GM18499 (cell line): ENCODE measurements around the gene SNCB.
"Not testable (repeated sequence)": the region's sequence is repeated elsewhere in the genome, so short reads cannot be mapped to it uniquely, and the experiment has no call there.

ENCODE experiments used
- ATAC-seq: cut with Tn5 transposase; IDR thresholded peaks from one replicate; pipeline ENCODE4 v1.9.1; 2021; ENCODE audit warnings: moderate number of reproducible peaks; ENCODE audit not compliant: insufficient read depth, unreplicated experiment

The SNCB gene

DNA sequence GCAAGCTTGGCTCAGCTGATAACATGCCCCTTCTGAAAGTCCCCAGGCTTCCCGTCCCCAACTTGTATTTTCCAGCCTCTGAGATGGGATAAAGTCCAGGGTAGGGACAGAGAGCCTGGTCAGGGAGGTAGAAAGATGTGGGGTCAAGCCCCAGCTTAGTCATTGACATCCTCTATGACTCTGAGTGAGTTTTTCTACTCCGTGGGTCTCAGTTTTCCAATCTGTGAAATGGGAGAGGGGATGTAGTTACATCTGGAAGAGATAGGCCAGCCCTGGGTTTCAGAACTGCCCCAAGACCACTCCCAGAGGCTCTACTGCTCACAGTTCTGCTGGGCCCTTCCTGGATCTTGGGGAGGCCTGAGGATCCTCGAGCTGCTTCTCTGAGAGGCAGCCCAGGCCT, 23.5 kb downstream of the SNCB start:
- ATAC-seq, result no peak

DNA sequence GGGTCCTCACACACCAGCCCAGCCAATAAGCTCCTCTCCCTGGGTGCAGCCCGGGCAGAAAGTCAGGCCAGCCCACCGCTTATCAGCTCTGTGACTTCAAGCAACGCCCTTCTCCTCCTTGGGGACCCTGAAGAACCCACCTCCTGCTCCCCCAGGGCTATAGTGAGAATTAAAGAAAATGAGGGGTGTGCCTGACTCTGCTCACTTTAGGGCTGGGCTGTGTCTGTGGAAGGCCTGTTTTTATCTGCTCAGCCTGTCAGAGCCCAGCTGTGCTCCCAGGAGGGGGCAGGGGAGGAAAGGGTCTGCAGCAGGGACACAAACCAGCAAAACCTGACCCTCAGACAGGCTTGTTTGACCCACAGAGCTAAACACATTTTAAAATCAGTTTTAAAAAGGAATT, 24.3 kb downstream of the SNCB start:
- no peak for ATAC-seq

DNA sequence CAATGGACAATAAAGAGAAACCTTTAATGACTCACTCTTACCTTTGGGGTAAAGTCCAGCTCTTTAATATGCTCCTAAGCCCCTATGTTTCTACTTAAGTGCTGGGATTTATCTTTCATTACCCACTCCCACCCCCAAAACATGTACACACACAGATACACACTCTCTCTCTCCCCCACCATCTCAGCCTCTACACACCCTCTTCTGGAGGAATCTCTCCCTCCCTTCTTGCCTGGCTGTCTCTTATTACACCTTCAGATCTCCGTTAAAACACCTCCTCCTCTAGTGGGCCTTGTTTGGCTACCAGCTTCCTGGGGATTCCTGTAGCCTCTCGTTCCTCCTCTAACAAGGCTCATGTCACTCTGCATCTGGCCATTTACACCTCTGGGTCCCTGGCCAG, 27.2 kb downstream of the SNCB start:
- ATAC-seq, result no peak

DNA sequence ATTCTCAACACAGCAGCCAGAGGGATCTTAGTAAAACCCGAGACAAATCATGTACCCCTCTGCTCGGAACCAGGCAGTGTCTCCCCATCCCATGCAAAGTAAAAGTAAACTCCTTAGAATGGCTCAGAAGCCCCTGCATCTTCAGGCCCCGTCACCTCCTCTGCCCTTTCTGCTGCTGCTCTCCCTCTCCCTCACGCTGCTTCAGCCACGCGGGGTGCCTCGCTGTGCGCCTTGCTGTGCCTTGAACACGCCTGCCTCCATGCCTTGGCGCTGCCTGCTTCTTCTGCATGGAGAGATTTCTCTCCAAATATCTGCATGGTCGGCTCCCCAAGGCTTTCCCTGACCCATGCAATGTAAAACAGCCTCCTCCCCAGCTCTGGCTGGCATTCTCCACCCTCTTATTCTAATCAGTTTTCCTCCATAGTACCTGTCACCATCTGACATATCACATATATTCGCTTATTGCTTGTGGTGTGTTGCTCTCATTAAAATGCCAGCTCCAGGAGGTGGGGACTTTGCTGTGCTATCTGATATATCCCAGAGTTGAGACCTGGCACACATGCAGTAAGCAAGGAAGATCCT, 28.3 kb downstream of the SNCB start:
- ATAC-seq, result no peak

DNA sequence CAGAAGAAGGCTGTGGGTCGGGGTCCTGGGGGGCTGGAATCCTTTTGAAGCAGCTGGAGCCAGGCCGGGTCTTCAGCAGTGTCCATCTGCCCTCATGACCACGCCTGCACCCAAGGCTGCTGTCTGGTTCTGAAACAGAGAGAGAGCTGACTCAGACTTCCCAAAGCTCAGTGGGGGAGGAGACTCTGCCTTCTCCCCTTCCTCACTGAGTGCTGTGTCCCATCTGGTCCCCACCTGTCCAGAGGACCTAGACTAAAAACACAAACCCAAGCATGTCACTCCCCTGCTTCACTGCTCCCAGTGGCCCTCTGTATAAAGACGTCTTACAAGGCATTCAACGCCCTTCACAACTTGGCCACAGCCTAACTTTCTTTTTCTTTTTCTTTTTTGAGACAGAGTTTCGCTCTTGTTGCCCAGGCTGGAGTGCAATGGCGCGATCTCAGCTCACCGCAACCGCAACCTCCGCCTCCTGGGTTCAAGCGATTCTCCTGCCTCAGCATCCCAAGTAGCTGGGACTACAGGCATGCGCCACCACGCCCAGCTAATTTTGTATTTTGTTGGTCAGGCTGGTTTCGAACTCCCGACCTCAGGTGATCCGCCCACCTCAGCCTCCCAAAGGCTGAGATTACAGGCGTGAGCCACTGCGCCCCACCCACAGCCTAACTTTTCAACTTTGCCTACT, 30.4 kb downstream of the SNCB start:
- not testable (repeated sequence) for ATAC-seq

DNA sequence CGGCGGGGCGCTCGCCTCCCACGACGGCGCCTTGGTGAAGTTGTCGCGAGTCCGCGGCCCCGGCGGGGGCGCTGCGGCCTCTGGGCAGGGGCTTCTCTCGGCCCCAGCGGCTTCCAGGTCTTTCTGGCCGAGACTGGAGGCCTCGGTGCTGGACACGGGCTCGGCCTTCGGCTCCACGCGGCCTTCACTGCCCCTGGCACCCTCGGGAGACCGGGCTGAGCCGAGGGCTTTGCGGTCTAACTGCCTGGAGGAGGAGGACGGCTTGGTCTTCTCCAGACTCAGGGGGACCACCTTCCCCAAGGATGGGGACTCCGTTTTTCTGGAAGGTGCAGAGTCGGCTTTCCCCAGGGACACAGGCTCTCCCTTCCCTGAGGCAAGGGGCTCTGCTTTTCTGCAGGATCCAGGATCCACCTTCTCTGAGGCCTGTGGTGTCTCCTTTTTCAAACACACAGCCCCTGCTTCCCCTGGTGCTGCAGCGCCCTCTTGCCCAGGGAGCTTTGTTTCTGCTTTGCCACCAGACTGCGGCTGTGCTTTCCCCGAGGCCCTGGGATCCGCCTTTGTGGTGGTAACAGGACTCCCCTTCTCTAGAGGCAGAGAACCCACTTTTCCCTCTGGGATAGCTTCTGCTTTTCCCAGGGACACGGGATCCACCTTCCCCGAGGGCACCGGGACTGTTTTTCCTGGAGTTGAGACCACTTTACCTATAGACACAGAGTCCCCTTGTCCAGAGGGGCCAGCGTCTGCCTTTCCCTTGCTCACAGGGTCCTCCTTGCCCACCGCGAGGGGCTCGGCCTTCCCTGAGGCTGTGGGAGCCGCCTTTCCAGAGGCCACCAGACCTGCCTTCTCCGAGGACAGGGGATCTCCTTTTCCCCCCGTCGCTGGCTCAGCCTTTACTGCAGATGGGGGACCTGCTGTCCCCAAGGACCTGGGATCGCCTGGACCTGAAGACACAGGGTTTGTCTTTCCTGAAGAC, 32.6 kb downstream of the SNCB start:
- ATAC-seq, result no peak

DNA sequence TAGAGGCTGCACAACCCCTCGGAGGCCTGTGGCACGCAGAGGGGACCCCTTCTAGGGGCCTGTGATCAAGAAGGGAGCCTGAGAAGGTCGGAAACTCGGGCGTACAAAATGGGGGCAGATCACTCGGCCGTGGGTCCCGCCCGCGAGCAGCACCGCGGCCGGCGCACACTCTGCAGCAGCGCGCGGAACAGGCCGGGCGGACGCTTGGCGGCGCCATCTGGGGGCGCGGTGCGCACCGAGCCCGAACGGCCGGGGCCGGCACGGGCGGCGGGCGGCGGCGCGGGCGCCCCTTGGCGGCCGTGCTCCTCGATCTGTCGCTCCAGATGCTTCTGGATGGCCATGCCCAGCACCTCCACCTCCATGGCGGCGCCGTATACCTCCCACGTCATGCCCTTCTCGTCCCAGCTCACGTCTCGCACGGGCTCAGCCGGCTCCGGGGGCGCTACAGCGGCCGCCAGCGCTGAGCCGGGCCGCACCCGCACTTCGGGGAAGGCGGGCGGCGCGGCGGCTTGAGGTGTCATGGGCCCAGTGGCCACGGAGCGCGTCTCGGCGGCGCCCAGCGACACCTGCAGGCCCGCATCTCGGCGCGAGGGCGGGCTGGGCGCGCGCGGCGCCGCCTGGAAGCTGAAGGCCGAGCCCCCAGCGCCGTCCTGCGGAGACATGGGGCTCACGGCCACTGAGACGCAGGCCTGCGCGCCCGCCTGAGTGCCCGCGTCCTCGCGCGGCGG, 33.5 kb downstream of the SNCB start:
- ATAC-seq, result no peak

DNA sequence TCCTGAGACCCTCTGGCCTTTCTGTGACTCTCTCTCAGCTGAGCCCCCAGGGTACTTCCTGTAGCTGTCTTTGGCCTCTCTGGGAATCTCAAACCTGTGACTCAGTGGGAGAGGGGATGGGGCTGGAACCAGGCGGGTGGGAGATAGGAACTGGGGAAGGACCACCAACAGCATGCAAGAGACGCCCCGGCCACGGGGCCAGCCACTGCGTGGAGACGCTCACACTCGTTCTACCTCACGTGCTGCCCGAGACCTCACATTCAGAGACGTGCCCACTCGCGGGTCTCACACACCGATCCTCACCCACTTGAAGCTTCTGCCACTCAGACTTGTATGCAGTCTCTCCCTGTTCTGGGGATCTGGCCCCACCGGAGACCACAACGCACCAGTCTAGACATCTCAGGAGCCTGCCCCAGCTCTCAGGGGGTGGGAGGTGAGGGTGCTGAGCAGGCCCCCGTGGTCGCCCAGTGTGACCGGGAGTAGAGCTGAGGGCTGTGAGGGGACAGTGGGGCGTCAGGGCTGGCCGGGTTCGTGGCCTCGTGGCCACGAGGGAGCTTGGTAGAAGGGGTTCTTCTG, 34.2 kb downstream of the SNCB start:
- ATAC-seq, result no peak

DNA sequence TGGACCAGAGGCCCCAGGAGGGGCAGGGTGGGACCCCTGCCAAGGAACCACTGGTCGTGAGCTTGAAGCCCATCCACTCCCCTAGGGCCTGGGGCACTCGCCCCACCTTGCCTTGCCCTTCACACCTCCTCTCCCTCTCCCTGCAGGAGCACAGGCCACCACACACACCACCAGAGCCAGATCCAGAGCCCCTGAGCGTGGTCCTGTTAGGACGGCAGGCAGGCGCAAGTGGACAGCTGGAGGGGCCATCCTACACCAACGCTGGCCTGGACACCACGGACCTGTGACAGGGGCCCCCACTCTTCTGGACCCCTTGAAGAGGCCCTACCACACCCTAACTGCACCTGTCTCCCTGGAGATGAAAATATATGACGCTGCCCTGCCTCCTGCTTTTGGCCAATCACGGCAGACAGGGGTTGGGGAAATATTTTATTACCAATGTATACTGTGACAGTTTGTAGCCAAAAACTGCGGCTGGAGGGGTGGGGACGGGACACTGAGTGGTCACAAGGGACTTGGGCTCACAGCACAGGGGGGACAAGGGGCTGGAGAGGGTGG, 34.9 kb downstream of the SNCB start:
- ATAC-seq, result no peak

DNA sequence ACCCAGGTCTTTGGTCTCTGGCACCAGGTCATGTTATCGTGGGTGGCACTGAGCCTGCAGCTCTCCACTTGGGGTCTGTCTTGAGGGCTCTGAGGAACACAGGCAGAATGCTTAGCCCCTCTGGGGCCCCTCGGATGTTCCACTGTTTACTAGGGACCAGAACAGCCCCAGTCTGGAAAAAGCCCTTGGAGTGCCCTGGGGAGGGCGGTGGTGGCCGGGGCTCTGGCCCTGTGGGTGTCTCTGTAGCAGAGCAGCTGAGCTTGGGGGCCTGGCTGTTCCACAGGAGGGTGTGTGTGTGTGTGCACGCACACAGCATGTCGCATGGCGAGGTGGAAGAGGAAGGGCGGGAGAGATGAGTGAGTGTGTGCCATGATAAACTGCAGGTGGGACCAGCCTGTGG, 35.8 kb downstream of the SNCB start:
- ATAC-seq, result no peak

DNA sequence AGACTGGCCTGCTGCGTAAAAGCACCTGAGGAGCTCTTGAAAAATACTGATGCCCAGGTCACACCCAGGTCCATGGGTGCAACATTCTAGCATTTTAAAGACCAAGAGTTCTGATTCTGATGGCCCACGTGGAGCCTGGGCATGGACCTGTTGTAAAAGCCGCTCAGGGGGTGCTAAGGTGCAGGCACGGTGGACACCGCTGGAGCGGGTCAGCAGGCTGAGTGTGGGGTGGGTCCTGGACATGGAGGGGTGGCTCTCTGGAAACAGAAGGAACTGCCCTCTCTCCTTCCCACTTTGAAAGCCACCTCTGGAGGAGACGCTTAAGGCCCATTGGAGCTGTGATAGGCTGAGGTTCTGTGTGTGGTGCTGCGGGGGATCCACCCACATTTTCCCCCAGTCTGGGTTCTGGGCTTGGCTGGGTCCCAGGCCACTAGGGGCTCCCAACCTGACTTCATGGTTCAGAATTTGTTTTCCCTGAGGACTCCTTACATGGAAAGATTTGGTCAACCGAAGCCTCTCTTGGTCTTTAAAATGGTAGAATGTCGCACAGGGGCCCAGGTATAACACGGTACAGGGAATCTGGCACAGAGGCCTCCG, 37.0 kb downstream of the SNCB start:
- no peak for ATAC-seq

DNA sequence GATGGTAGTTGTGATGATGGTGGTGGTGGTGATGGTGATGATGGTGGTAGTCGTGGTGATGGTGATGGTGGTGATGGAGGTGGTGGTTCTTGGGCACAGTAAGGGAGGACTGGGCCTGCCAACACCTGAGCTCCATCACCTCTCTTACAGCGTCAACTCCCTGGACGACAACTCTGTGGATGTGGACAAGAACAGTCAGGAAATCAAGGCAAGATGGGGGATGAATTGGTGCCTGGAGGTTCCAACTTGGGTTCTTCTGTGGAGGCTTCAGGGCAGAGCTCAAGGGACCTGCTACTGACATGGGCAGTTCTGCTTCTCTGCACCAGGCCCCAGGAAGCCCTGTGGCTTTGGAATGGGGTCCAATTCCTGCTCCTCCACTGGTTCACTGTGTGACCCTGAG, 37.8 kb downstream of the SNCB start:
- ATAC-seq, result no peak

DNA sequence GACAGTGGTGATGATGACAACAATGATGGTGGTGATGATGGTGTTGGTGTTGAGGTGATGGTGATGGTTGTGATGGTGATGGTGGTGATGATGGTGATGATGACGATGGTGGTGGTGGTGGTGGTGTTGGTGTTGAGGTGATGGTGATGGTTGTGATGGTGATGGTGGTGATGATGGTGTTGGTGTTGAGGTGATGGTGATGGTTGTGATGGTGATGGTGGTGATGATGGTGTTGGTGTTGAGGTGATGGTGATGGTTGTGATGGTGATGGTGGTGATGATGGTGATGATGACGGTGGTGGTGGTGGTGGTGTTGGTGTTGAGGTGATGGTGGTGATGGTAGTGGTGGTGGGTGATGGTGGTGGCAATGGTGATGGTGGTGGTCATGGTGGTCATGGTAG, 38.7 kb downstream of the SNCB start:
- not testable (repeated sequence) for ATAC-seq

DNA sequence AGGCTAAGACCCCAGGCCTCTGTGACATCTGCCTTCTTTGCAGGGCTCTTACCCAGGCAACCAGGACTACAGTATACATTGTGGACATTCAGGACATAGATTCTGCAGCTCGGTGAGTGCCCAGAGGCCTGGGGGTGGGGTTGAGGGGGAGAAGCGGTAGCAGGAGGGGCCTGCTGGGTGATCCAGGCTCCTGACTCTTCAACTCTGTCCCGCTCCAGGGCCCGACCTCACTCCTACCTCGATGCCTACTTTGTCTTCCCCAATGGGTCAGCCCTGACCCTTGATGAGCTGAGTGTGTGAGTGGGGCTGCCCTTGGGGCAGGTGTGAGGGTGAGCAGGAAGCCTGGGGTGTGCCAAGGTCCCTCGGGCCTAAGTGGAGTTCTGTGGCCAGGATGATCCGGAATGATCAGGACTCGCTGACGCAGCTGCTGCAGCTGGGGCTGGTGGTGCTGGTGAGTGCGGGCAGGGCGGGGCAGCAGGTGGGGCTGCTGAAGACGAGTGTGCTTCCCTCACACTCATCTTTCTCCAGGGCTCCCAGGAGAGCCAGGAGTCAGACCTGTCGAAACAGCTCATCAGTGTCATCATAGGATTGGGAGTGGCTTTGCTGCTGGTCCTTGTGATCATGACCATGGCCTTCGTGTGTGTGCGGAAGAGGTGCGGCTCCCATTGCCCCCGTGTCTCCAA, 40.2 kb downstream of the SNCB start:
- no peak for ATAC-seq

DNA sequence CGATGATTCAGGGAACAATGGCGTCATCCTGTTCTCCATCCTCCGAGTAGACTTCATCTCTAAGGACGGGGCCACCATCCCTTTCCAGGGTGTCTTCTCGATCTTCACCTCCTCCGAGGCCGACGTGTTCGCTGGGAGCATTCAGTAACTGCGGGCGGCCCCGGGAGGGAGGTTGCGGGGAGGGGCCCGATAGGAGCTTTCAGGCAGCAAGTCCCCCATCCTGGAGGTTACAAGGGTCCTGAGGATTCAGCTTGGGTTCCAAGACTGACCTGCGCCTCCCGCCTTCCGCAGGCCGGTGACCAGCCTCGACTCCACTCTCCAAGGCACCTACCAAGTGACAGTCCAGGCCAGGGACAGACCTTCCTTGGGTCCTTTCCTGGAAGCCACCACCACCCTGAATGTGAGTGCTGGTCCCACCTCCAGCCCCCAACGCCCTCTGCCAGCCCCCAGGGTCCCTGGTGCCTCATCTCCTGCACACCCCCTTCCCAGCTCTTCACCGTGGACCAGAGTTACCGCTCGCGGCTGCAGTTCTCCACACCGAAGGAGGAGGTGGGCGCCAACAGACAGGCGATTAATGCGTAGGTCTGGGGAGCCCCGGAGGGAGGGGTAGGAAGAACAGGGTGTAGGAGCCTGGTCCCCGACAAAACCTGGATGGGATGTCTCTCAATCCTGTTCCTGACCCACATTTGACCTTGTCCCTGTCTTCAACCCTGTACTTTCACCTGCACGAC, 41.1 kb downstream of the SNCB start:
- no peak for ATAC-seq

DNA sequence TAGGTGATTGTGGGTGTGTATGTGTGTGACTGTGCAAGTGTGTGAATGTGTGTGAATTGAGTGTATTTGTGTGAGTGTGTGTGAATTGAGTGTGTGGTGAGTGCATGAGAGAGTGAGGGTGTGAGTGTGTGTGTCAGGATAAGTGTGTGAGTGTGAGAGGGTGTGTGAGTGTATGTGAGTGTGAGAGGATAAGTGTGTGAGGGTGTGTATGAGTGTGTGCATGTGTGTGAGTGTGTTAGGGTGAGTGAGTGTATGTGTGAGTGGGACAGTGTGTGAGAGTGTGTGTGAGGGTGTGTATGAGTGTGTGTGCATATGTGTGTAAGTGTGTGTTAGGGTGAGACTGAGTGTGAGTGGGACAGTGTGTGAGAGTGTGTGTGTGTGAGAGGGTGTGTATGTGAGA, 42.0 kb downstream of the SNCB start:
- ATAC-seq, result no peak

DNA sequence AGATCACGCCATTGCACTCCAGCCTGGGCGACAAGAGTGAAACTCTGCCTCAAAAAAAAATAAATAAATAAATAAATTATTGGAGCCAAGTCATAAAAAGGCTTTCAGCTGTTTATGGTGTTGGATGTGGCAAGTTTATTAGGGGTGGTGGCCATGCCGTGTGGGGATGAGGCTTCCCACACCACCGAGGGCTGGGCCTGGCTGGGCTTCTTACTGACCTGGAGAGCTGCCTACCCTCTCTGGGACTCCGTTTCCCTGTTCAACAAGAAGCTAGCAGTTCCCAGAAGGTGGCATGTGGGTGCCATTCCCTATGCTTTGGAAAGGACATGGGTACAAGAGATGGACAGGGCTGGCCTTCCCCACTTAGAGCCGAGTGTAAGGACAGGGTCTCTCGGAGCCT, 42.9 kb downstream of the SNCB start:
- ATAC-seq, result no peak

DNA sequence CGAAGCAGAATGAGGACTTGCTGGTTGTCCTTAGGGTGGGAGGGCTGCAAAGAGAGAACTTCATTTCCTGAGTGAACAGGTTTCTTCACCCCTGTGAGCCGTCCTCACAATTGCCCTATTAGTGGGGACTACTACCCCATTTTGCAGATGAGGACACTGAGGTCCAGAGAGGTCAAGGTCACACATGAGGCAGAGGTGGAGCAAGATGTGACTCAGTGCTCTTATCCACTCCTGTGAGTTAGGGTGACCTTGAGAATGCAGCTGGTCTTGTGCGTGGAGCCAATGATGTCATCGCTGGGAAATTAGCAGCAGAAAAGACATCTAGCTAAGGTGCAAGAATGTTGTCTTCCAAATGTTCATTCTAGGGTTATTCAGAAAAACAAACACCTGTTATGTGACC, 47.3 kb downstream of the SNCB start:
- no peak for ATAC-seq
